ENCODE measurements around the gene MYH2.

Gene MYH2

GRCh38 chr17:10526517-10526916 lies 22.9 kb downstream of the MYH2 start:
- TF ChIP-seq CREB5 (CRISPR knock-in tag; IDR thresholded peaks at IDR 0.05; ENCODE audit: low read depth) (no peak), TOX (CRISPR knock-in tag; IDR thresholded peaks at IDR 0.05; ENCODE audit: borderline replicate concordance) (no peak), TCF4 (CRISPR knock-in tag; IDR thresholded peaks at IDR 0.05; ENCODE audit: borderline replicate concordance) (no peak), ISL1 (CRISPR knock-in tag; IDR thresholded peaks at IDR 0.05) (no peak), OSR1 (CRISPR knock-in tag; IDR thresholded peaks at IDR 0.05) (no peak), ZNF565 (CRISPR knock-in tag; conservative IDR thresholded peaks at IDR 0.05; ENCODE audit: low read depth) (no peak), PATZ1 (CRISPR knock-in tag; IDR thresholded peaks at IDR 0.05; ENCODE audit: borderline replicate concordance) (no peak), RARB (CRISPR knock-in tag; IDR thresholded peaks at IDR 0.05) (no peak), ZFP3 (CRISPR knock-in tag; IDR thresholded peaks at IDR 0.05) (no peak), GLIS3 (CRISPR knock-in tag; IDR thresholded peaks at IDR 0.05) (no peak), ZFP30 (CRISPR knock-in tag; IDR thresholded peaks at IDR 0.05) (no peak), BACH2 (CRISPR knock-in tag; IDR thresholded peaks at IDR 0.05; ENCODE audit: borderline replicate concordance) (no peak), ARNTL (CRISPR knock-in tag; IDR thresholded peaks at IDR 0.05; ENCODE audit: borderline replicate concordance, low read depth) (no peak), ZNF70 (CRISPR knock-in tag; IDR thresholded peaks at IDR 0.05) (no peak)
- TF ChIP-seq, protein P1, sequence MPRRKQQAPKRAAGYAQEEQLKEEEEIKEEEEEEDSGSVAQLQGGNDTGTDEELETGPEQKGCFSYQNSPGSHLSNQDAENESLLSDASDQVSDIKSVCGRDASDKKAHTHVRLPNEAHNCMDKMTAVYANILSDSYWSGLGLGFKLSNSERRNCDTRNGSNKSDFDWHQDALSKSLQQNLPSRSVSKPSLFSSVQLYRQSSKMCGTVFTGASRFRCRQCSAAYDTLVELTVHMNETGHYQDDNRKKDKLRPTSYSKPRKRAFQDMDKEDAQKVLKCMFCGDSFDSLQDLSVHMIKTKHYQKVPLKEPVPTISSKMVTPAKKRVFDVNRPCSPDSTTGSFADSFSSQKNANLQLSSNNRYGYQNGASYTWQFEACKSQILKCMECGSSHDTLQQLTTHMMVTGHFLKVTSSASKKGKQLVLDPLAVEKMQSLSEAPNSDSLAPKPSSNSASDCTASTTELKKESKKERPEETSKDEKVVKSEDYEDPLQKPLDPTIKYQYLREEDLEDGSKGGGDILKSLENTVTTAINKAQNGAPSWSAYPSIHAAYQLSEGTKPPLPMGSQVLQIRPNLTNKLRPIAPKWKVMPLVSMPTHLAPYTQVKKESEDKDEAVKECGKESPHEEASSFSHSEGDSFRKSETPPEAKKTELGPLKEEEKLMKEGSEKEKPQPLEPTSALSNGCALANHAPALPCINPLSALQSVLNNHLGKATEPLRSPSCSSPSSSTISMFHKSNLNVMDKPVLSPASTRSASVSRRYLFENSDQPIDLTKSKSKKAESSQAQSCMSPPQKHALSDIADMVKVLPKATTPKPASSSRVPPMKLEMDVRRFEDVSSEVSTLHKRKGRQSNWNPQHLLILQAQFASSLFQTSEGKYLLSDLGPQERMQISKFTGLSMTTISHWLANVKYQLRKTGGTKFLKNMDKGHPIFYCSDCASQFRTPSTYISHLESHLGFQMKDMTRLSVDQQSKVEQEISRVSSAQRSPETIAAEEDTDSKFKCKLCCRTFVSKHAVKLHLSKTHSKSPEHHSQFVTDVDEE (CRISPR knock-in tag; IDR thresholded peaks at IDR 0.05) = no peak
- ATAC-seq = no peak

- ATAC-seq = no peak
- TF ChIP-seq ESRRG (CRISPR knock-in tag; IDR thresholded peaks at IDR 0.05) = no peak
- no peak for TF ChIP-seq CREB5 (CRISPR knock-in tag; IDR thresholded peaks at IDR 0.05; ENCODE audit: low read depth)
- no peak for TF ChIP-seq CSRNP3 (CRISPR knock-in tag; IDR thresholded peaks at IDR 0.05)
- TF ChIP-seq OSR1 (CRISPR knock-in tag; IDR thresholded peaks at IDR 0.05) = no peak
- no peak for TF ChIP-seq ZFP30 (CRISPR knock-in tag; IDR thresholded peaks at IDR 0.05)
- TF ChIP-seq ZFP3 (CRISPR knock-in tag; IDR thresholded peaks at IDR 0.05) = no peak
Observed at GRCh38 chr17:10523064-10523463, 26.4 kb downstream of the MYH2 start.

DNA sequence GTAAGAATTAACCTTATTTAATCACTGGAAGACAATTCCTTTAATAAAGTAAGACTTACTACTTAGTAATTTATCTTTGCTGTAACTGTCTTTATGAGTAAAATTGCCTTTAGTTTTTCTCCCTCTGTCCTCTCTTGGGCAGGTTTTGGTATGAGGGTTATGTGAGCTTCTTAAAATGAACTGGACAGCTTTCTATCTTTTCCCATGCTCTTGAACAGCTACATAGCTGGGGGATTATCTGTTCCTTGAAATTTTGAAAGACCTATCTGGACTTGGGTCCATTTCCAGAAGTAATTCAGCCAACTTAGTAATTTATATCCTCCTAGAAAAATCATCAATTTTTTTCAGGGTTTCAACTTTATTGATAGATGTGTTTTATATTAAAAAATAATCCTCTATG lies 27.5 kb downstream of the MYH2 start:
- TF ChIP-seq CSDC2 (CRISPR knock-in tag; IDR thresholded peaks at IDR 0.05) (no peak), CSRNP3 (CRISPR knock-in tag; IDR thresholded peaks at IDR 0.05) (no peak), ZNF8 (CRISPR knock-in tag; IDR thresholded peaks at IDR 0.05) (no peak), ZC3H10 (CRISPR knock-in tag; IDR thresholded peaks at IDR 0.05) (no peak), ESRRG (CRISPR knock-in tag; IDR thresholded peaks at IDR 0.05) (no peak), ZNF70 (CRISPR knock-in tag; IDR thresholded peaks at IDR 0.05) (no peak)
- no peak for ATAC-seq
